HG03095 (cell line): ENCODE measurements around the gene FBXW2.

Experiments used
- ATAC-seq: cut with Tn5 transposase; IDR thresholded peaks from one replicate; pipeline ENCODE4 v1.9.1; 2021; ENCODE audit warnings: moderate library complexity; ENCODE audit not compliant: unreplicated experiment

Gene FBXW2

DNA sequence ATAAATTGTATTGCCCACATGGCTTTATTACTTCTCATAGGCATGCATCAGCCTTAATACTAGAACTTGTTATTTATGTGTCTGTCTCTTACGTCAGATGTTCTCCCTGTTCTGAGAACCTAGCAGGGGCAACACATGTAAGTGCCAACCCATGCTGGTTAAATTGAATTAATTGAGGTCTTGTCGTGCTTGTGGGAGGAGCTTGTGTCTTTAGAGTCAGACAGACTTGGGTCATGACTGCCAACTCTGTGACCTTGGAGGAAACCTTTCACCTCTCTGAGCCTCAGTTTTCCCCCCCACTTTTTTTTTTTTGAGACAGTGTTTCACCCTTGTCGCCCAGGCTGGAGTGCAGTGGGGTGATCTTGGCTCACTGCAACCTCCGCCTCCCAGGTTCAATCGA, 76.7 kb downstream of the FBXW2 start:
- no peak for ATAC-seq

- ATAC-seq = no peak
These were observed 77.8 kb downstream of the FBXW2 start for GRCh38 chr9:120715389-120715924.

GRCh38 chr9:120714846-120715388, 78.3 kb downstream of the FBXW2 start:
- no peak for ATAC-seq

GRCh38 chr9:120714088-120714845, 78.9 kb downstream of the FBXW2 start, which contains the start of gene MEGF9:
Gene MEGF9, minus strand, starts transcription at chr9:120714470. Its CDS starts 112 bp downstream, at chr9:120714358.
- peak; percentile 94 for ATAC-seq

DNA sequence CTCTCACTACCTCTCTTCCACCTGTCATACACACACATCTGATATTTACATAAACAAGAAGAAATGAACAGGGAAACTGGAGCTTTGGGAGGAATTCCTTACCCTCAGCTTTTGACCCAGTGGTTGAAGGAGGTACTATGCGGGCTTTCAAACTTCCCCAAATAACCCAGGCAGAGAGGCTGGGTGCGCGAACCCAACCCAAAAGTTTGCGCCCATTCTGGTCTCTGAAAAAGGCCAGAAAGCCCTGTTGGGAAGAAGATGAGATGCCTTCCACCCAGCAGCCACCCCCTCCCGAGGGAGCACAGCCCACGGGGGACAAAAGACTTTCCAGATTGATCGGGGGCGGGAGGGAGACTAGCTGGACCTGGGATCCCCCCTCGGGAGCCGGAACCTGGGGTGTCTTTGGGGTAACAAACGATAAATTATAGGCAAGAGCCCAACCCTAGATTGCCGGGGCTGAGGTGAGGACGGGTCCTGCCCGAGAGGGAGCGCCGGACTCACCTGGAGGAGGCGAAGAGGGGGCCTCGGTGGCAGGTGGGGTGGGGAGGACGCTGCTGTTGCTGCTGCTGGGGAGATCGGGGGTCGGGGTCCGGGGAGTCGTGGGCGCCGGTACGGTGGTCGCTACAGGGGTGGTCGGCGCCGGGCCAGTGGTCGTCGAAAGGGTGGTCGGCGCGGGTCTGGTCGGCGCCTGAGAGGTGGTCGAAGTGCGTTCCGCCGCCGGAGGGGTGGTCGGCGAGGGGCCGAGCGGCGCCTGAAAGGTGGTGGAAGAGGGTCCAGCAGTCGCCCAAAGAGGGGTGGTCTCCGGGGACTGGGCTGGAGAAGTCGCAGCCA, 79.7 kb downstream of the FBXW2 start:
- ATAC-seq = no peak

GRCh38 chr9:120712539-120713031, 80.6 kb downstream of the FBXW2 start:
- ATAC-seq = no peak

DNA sequence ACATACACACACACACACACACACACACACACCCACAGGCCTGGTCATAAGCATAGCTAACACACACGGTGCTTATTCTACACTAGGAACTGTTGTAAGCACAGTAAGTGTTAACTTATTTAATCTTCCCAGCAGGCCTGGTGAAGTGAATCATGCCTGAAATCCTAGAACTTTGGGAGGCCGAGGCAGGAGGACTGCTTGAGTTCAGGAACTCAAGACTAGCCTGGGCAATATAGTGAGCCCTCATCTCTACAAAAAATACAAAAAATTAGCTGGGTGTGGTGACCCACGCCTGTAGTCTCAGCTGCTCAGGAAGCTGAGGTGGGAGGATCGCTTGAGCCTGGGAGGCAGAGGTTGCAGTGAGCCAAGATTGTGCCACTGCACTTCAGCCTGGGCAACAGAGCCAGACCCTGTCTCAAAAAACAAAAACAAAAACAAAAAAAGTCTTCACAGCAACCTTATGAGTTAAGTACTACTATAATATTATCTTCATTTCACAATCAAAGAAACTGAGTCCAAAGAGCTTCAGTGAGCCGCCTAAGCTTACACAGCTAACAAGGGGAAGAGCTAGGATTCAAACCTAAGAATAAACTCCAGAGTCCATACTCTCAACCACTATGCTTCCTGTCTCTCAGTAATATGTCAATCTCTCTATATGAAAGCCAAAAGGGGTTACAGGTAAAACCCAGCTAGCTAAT, 81.2 kb downstream of the FBXW2 start:
- ATAC-seq = no peak

DNA sequence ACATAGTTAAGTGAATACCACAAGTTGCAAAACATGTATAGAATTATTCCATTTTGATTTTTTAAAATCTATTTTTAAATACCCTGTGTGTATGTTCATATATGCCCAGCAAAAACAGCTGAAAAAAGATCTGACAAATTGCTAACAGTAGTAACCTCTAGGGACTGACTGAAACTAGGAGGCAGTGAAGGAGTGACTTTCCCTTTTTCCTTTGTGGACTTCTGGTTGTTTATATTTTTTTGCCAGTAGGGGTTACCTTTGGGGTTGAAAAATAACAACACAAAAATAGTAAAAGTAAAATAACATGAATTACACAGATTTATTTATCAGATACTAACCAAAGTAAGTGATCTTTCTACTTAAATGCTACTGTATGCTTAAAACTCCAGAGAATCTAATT, 81.9 kb downstream of the FBXW2 start:
- ATAC-seq = no peak

GRCh38 chr9:120710110-120710981, 82.9 kb downstream of the FBXW2 start:
- ATAC-seq = no peak

- no peak for ATAC-seq
These were observed 84.5 kb downstream of the FBXW2 start for GRCh38 chr9:120708526-120709224.

- ATAC-seq = no peak
These were observed 86.0 kb downstream of the FBXW2 start for GRCh38 chr9:120707170-120707569.
